Stimulated activated CD8-positive, alpha-beta memory T cell treated with anti-CD3 and anti-CD28 coated beads, Interleukin-2, amount 100 ng/mL, for 1 hour (primary cell): Measurements from ENCODE around the gene TMEM244.
"Not testable (repeated sequence)": the region's sequence is repeated elsewhere in the genome, so short reads cannot be mapped to it uniquely, and the experiment has no call there.

Experiments used
- DNase-seq, 2 donors: peaks; one replicate each; pipeline ENCODE4 v3.0.0-alpha.2; 2020; ENCODE audit warnings: low read depth in 2 of 2

TMEM244 gene

GRCh38 chr6:129812145-129812777, 48.9 kb downstream of the TMEM244 start:
- no peak for DNase-seq

GRCh38 chr6:129807141-129807540, 54.0 kb downstream of the TMEM244 start:
- not testable (repeated sequence) for DNase-seq

GRCh38 chr6:129802920-129803319, 58.2 kb downstream of the TMEM244 start:
- DNase-seq: not testable (repeated sequence)

- DNase-seq: no peak
Observed at GRCh38 chr6:129801909-129802308, 59.2 kb downstream of the TMEM244 start.

- no peak for DNase-seq
Observed at GRCh38 chr6:129795261-129795660, 65.9 kb downstream of the TMEM244 start.

GRCh38 chr6:129793447-129793846, 67.7 kb downstream of the TMEM244 start:
- DNase-seq: no peak

GRCh38 chr6:129792049-129792448, 69.1 kb downstream of the TMEM244 start:
- no peak for DNase-seq

- no peak for DNase-seq
Observed at GRCh38 chr6:129790785-129791184, 70.3 kb downstream of the TMEM244 start.

GRCh38 chr6:129789974-129790373, 71.1 kb downstream of the TMEM244 start:
- DNase-seq: no peak

GRCh38 chr6:129787816-129788215, 73.3 kb downstream of the TMEM244 start:
- DNase-seq: no peak

- no peak for DNase-seq
Observed at GRCh38 chr6:129786548-129786947, 74.6 kb downstream of the TMEM244 start.

- DNase-seq: no peak
Observed at GRCh38 chr6:129785756-129786135, 75.4 kb downstream of the TMEM244 start.

GRCh38 chr6:129785047-129785755, 75.9 kb downstream of the TMEM244 start:
- no peak for DNase-seq
